HG03280 (cell line): Measurements from ENCODE around the gene CHRNG.

Source experiments
- ATAC-seq: cut with Tn5 transposase; IDR thresholded peaks from one replicate; pipeline ENCODE4 v1.9.1; 2021; ENCODE audit warnings: mild to moderate bottlenecking, moderate library complexity; ENCODE audit not compliant: unreplicated experiment

The CHRNG gene

GRCh38 chr2:232505856-232506255 is 33.6 kb upstream of the CHRNG start:
- no peak for ATAC-seq

GRCh38 chr2:232506709-232507108 is 32.8 kb upstream of the CHRNG start:
- ATAC-seq = no peak

GRCh38 chr2:232508251-232508650 is 31.2 kb upstream of the CHRNG start:
- no peak for ATAC-seq

GRCh38 chr2:232511336-232511890 is 28.1 kb upstream of the CHRNG start:
- ATAC-seq = no peak

- no peak for ATAC-seq
These were observed 26.9 kb upstream of the CHRNG start for GRCh38 chr2:232512602-232513001.

- ATAC-seq = no peak
These were observed 26.1 kb upstream of the CHRNG start for GRCh38 chr2:232513353-232513752.

- ATAC-seq = no peak
These were observed 23.9 kb upstream of the CHRNG start for GRCh38 chr2:232515639-232516038.

- ATAC-seq = no peak
These were observed 22.9 kb upstream of the CHRNG start for GRCh38 chr2:232516551-232516950.

- no peak for ATAC-seq
These were observed 20.6 kb upstream of the CHRNG start for GRCh38 chr2:232518844-232519243.

- no peak for ATAC-seq
These were observed 19.7 kb upstream of the CHRNG start, which contains the start of gene PRSS56 for GRCh38 chr2:232519581-232520438. Gene PRSS56 (plus strand): TSS chr2:232520388. CDS start chr2:232520599, 211 bp downstream.

GRCh38 chr2:232520489-232520888 is 19.0 kb upstream of the CHRNG start:
- no peak for ATAC-seq

- ATAC-seq = no peak
These were observed 18.4 kb upstream of the CHRNG start for GRCh38 chr2:232521098-232521497.

- no peak for ATAC-seq
These were observed 17.4 kb upstream of the CHRNG start for GRCh38 chr2:232521959-232522622.

GRCh38 chr2:232522623-232523401 is 16.7 kb upstream of the CHRNG start:
- ATAC-seq = no peak

GRCh38 chr2:232523402-232523681 is 16.1 kb upstream of the CHRNG start:
- no peak for ATAC-seq

- no peak for ATAC-seq
These were observed 15.6 kb upstream of the CHRNG start for GRCh38 chr2:232523682-232524597.

GRCh38 chr2:232524771-232525170 is 14.7 kb upstream of the CHRNG start:
- no peak for ATAC-seq

GRCh38 chr2:232525199-232525598 is 14.3 kb upstream of the CHRNG start:
- ATAC-seq = no peak

GRCh38 chr2:232525791-232526371 is 13.6 kb upstream of the CHRNG start, which contains the start of gene CHRND:
Gene CHRND (plus strand): TSS chr2:232526160. CDS start chr2:232526216, 56 bp downstream.
- no peak for ATAC-seq
